HepG2 (cell line): ENCODE measurements around the gene UTP11. TPM values are rescaled to one million over a fixed set of nuclear protein-coding genes. Genes with fewer than 3 reads are reported as not detected.

ENCODE experiments used
- ATAC-seq: fragments of 200-7000 bp; cut with Tn5 transposase; 3 replicates; pipeline ENCODE4 v1.9.1; 2020; ENCODE audit warnings: mild to moderate bottlenecking, moderate library complexity
- BruUV-seq: library from RNA; stranded (reverse); fragments of 400-500 nt; replicated peaks from 2 replicates; lab custom pipeline; 2021; lab: Mats Ljungman, UMichigan
- CTCF ChIA-PET: fragments of 300-600 bp; formaldehyde crosslinking; extraction: SDS; loops from one replicate; lab custom pipeline; 2021; ENCODE audit warnings: low total read pairs, inconsistent platforms, low intra/inter-chr PET ratio; lab: Yijun Ruan, JAX
- POLR2A ChIA-PET: fragments of 350-600 bp; sonication (Branson Sonifier 250); formaldehyde crosslinking; loops from one replicate; lab custom pipeline; 2020; ENCODE audit warnings: antibody characterized with exemption, inconsistent platforms; lab: Yijun Ruan, JAX
- DNase-seq: peaks from one replicate; pipeline ENCODE4 v3.0.0-alpha.2; 2015; ENCODE audit warnings: low spot score
- FAIRE-seq: peaks from 3 replicates; lab custom pipeline; 2011; peaks lifted over from hg19 to GRCh38; lab: Jason Lieb, UNC
- H2AFZ ChIP-seq: one replicate; pipeline ENCODE4 v1.6.1; 2011; ENCODE audit warnings: low read length, inconsistent platforms
- H3K27ac ChIP-seq: fragments of 300-600 bp; 3 replicates; pipeline ENCODE4 v1.8.0; 2011; ENCODE audit warnings: mixed run types, mild to moderate bottlenecking, mixed read lengths, low read length, inconsistent platforms; ENCODE audit not compliant: insufficient read depth; ENCODE audit errors: extremely low read length
- H3K27me3 ChIP-seq, 2 experiments: fragments of 200-600 bp in 1 of 2; 2 replicates in 1 of 2; 3 replicates in 1 of 2; pipeline versions ENCODE4 v1.6.0 to v1.8.0; 2011; ENCODE audit warnings: low read length in 2 of 2, mild to moderate bottlenecking in 2 of 2, moderate library complexity in 2 of 2, inconsistent platforms in 1 of 2; ENCODE audit not compliant: insufficient read depth in 2 of 2, control insufficient read depth in 1 of 2
- H3K36me3 ChIP-seq, 2 experiments: fragments of 200-600 bp in 1 of 2; replicated peaks in 1 of 2; 2 replicates in 1 of 2; 3 replicates in 1 of 2; pipeline versions ENCODE4 v1.5.1 to v1.8.0; 2011; ENCODE audit warnings: low read length in 2 of 2, inconsistent platforms in 1 of 2; ENCODE audit not compliant: insufficient read depth in 2 of 2, control insufficient read depth in 1 of 2
- H3K4me1 ChIP-seq: 2 replicates; pipeline ENCODE4 v1.5.1; 2012; ENCODE audit warnings: low read length, inconsistent platforms; ENCODE audit not compliant: insufficient read depth
- H3K4me2 ChIP-seq: 2 replicates; pipeline ENCODE4 v1.6.0; 2011; ENCODE audit warnings: low read depth, low read length, inconsistent platforms
- H3K4me3 ChIP-seq, 3 experiments: fragments of 200-600 bp in 1 of 3; sonication (generic), shearing (Covaris generic) in 1 of 3; replicated peaks in 1 of 3; 2 replicates each; pipeline ENCODE4 v1.5.1; 2011 to 2016; ENCODE audit warnings: low read length in 3 of 3, inconsistent platforms in 2 of 3, low read depth in 2 of 3, mild to moderate bottlenecking in 2 of 3, control low read depth in 1 of 3, mixed read lengths in 1 of 3; ENCODE audit not compliant: insufficient read depth in 1 of 3
- H3K79me2 ChIP-seq: one replicate; pipeline ENCODE4 v1.6.1; 2011; ENCODE audit warnings: low read length, inconsistent platforms; ENCODE audit not compliant: insufficient read depth
- H3K9ac ChIP-seq: 2 replicates; pipeline ENCODE4 v1.6.0; 2011; ENCODE audit warnings: mild to moderate bottlenecking, low read depth, low read length, inconsistent platforms; ENCODE audit not compliant: insufficient read depth
- H3K9me3 ChIP-seq: 2 replicates; pipeline ENCODE4 v1.5.1; 2012; ENCODE audit warnings: mild to moderate bottlenecking, low read length
- H4K20me1 ChIP-seq: 2 replicates; pipeline ENCODE4 v1.6.0; 2011; ENCODE audit warnings: inconsistent platforms, mild to moderate bottlenecking, low read length, moderate library complexity; ENCODE audit not compliant: insufficient read depth
- CEBPG ChIP-seq: IDR thresholded peaks from 2 replicates; pipeline ENCODE4 v1.6.1; 2016
- FIP1L1 ChIP-seq: fragments of 200-400 bp; formaldehyde crosslinking; IDR thresholded peaks from 2 replicates; pipeline ENCODE4 v1.6.1; 2018; ENCODE audit warnings: low read depth, mild to moderate bottlenecking, low read length, moderate library complexity, borderline replicate concordance; ENCODE audit not compliant: insufficient read depth
- HNF4A ChIP-seq: sonication (generic); formaldehyde crosslinking; IDR thresholded peaks from 2 replicates; pipeline ENCODE4 v1.4.0; 2020; ENCODE audit warnings: missing genetic modification reagents
- HNRNPUL1 ChIP-seq: fragments of 200-400 bp; formaldehyde crosslinking; IDR thresholded peaks from 2 replicates; pipeline ENCODE4 v1.6.1; 2017; ENCODE audit warnings: low read depth, mild to moderate bottlenecking, low read length, moderate library complexity
- MED13 ChIP-seq: sonication (generic); formaldehyde crosslinking; IDR thresholded peaks from 2 replicates; pipeline ENCODE4 v1.5.0; 2020; ENCODE audit warnings: missing genetic modification reagents
- MXD3 ChIP-seq: IDR thresholded peaks from 2 replicates; pipeline ENCODE4 v1.6.1; 2016; ENCODE audit warnings: mild to moderate bottlenecking, missing biosample characterization, missing genetic modification reagents
- PAX8 ChIP-seq: sonication (generic); formaldehyde crosslinking; IDR thresholded peaks from 2 replicates; pipeline ENCODE4 v1.8.0; 2022; ENCODE audit warnings: mild to moderate bottlenecking, missing genetic modification reagents, borderline replicate concordance
- PAXIP1 ChIP-seq: sonication (generic); formaldehyde crosslinking; conservative IDR thresholded peaks from 2 replicates; pipeline ENCODE4 v1.4.0; 2020; ENCODE audit warnings: mild to moderate bottlenecking, missing genetic modification reagents, moderate library complexity
- SKIL ChIP-seq: sonication (generic); formaldehyde crosslinking; IDR thresholded peaks from 2 replicates; pipeline ENCODE4 v1.8.0; 2022; ENCODE audit warnings: missing genetic modification reagents, mild to moderate bottlenecking, moderate library complexity, borderline replicate concordance
- ZMYM4 ChIP-seq: sonication (generic); formaldehyde crosslinking; IDR thresholded peaks from 2 replicates; pipeline ENCODE4 v1.8.1; 2023; ENCODE audit warnings: mild to moderate bottlenecking, missing genetic modification reagents
- ZNF235 ChIP-seq: sonication (generic); formaldehyde crosslinking; IDR thresholded peaks from 2 replicates; pipeline ENCODE4 v1.8.1; 2023; ENCODE audit warnings: mild to moderate bottlenecking, missing genetic modification reagents, borderline replicate concordance
- ZNF468 ChIP-seq: sonication (generic); formaldehyde crosslinking; IDR thresholded peaks from 2 replicates; pipeline ENCODE4 v1.8.0; 2022; ENCODE audit warnings: mild to moderate bottlenecking, moderate library complexity, missing genetic modification reagents
- ZNF577 ChIP-seq: sonication (generic); formaldehyde crosslinking; IDR thresholded peaks from 2 replicates; pipeline ENCODE4 v1.4.0; 2020; ENCODE audit warnings: mild to moderate bottlenecking, low read depth, missing genetic modification reagents, borderline replicate concordance
- WGBS: methylation state at CpG from one replicate; pipeline ENCODE4 v1.1.6; 2017; ENCODE audit warnings: low lambda C conversion rate; 5-methylcytosine and 5-hydroxymethylcytosine counted together
- in situ Hi-C: cut with HindIII; loops from 2 replicates; pipeline ENCODE4 v1.10.0; 2017; ENCODE audit warnings: low pct_unique_long_range_greater_than_20kb; ENCODE audit not compliant: extremely low pct_ligation_motif_present
- intact Hi-C: fragments of 100-400 bp; cut with micrococcal nuclease; formaldehyde crosslinking; loops from one replicate; pipeline ENCODE4 v1.10.0; 2022; ENCODE audit not compliant: unreplicated experiment
- polyA plus RNA-seq, 8 experiments: library from polyadenylated mRNA; depleted of rRNA in 3 of 8; stranded (reverse) in 7 of 8; unstranded in 1 of 8; fragments of >200 nt; fragmentation: Illumina TruSeq in 4 of 8; extraction: Trizol in 4 of 8; gene quantifications; 2 replicates each; pipeline versions ENCODE4 v1.2.1 to v1.2.3, GENCODE V29; 2011 to 2016; ENCODE audit warnings: low read depth in 4 of 8, missing spikeins in 1 of 8, mixed read lengths in 1 of 8; ENCODE audit not compliant: insufficient read depth in 1 of 8
- total RNA-seq, 5 experiments: library from RNA; depleted of rRNA; stranded (reverse); fragments of >200 nt; fragmentation: Illumina TruSeq; extraction: Trizol; gene quantifications; 2 replicates each; pipeline ENCODE4 v1.2.3, GENCODE V29; 2016; ENCODE audit warnings: low read depth in 1 of 5
- TF ChIP-seq, protein P1 (sequence below): sonication (generic); formaldehyde crosslinking; IDR thresholded peaks from 2 replicates; pipeline ENCODE4 v1.5.1; 2020; ENCODE audit warnings: mild to moderate bottlenecking, missing genetic modification reagents, borderline replicate concordance

The UTP11 gene
- total and polyA plus RNA-seq, 2 of the 13 experiments (the other 11 are each of a cell fraction or from before 2014, with no cell fraction given) = 13.5 to 44.8 TPM

DNA sequence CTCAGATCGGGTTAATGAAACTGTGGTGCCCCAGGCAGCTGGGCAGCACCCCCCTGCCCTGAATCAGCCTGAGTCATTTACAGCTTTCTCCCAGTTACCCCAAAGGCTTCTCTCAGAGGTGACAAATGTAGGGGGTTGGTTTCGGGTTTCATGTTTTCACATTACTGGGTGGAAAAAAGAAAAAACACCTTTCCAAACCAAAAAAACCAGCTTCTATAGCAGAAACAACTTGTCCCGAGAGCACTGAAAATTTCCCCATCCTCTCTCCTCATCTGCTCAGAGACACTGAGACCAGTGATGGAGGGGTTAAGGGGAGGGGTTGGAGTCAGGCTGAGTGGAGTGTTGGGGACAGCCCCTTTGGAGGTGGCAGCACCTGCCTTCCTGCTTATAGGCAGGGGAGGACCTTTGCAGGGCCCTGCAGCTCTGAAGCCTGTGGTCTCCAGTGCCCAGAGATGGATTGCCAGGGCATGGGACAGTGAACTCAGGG, 15.6 kb downstream of the UTP11 start:
- CTCF ChIA-PET = no interaction called here
- H3K4me1 ChIP-seq = peaks cover 25% of the 10 kb centered on the region
- in situ Hi-C loops = no loop called here
- ATAC-seq = peak; percentile 16
- H2AFZ ChIP-seq = no peak overlapping the region
- no peaks in the 10 kb centered on the region for H3K9me3 ChIP-seq
- H3K4me2 ChIP-seq = no peak overlapping the region
- intact Hi-C loops = no loop called here
- no peak for TF ChIP-seq ZNF577 (CRISPR knock-in tag)
- no peak for TF ChIP-seq ZMYM4 (CRISPR knock-in tag)
- TF ChIP-seq PAX8 (CRISPR knock-in tag) = no peak
- TF ChIP-seq FIP1L1 = no peak
- TF ChIP-seq ZNF468 (CRISPR knock-in tag) = no peak
- TF ChIP-seq PAXIP1 (CRISPR knock-in tag) = no peak
- no peak for TF ChIP-seq ZNF235 (CRISPR knock-in tag)
- TF ChIP-seq, protein P1, sequence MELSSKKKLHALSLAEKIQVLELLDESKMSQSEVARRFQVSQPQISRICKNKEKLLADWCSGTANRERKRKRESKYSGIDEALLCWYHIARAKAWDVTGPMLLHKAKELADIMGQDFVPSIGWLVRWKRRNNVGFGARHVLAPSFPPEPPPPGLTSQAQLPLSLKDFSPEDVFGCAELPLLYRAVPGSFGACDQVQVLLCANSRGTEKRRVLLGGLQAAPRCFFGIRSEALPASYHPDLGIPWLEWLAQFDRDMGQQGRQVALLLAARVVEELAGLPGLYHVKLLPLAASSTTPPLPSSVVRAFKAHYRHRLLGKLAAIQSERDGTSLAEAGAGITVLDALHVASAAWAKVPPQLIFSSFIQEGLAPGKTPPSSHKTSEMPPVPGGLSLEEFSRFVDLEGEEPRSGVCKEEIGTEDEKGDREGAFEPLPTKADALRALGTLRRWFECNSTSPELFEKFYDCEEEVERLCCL (CRISPR knock-in tag) = no peak
- TF ChIP-seq SKIL (CRISPR knock-in tag) = no peak
- no peak for TF ChIP-seq CEBPG (CRISPR knock-in tag)
- no peak for TF ChIP-seq MXD3
- TF ChIP-seq HNF4A (CRISPR knock-in tag) = no peak
- no peak for TF ChIP-seq HNRNPUL1
- TF ChIP-seq MED13 (CRISPR knock-in tag) = no peak
- TF ChIP-seq, all 625 proteins: peak for 0
- FAIRE-seq (no peak), DNase-seq (no peak)
- Histone ChIP-seq H3K9ac (no peak overlapping the region), H3K27ac (no peak overlapping the region), H3K4me3 (no peak overlapping the region), H3K79me2 (no peaks in the 10 kb centered on the region), H3K36me3 (peaks cover 11 to 20% of the 10 kb centered on the region in 2 experiments; a peak in 4 of 5 replicates), H4K20me1 (no peaks in the 10 kb centered on the region), H3K27me3 (no peaks in the 10 kb centered on the region)
- POLR2A ChIA-PET = interaction anchor here (1.2 kb wide), 1 partner anchor 15 kb away, joined by 3 read pairs; the partner anchor contains the start of gene UTP11
- no TSS peak for BruUV-seq
- 97% methylated on average over 2 of the region's 3 CpGs for WGBS
